Measurements from ENCODE around the gene IL21R.

The IL21R gene

GRCh38 chr16:27468941-27469531, 67.1 kb downstream of the IL21R start:
- DNase-seq: no peak

- DNase-seq: no peak
These were observed 68.8 kb downstream of the IL21R start for GRCh38 chr16:27470567-27471431.

- DNase-seq: no peak
These were observed 69.7 kb downstream of the IL21R start for GRCh38 chr16:27471661-27472060.

GRCh38 chr16:27472091-27473020, 70.4 kb downstream of the IL21R start:
- DNase-seq: no peak

- no peak for DNase-seq
These were observed 71.3 kb downstream of the IL21R start for GRCh38 chr16:27473101-27473900.

GRCh38 chr16:27474041-27474440, 72.1 kb downstream of the IL21R start:
- DNase-seq: no peak

- DNase-seq: no peak
These were observed 72.9 kb downstream of the IL21R start for GRCh38 chr16:27474921-27475320.

- no peak for DNase-seq
These were observed 73.6 kb downstream of the IL21R start for GRCh38 chr16:27475561-27475960.

- DNase-seq: no peak
These were observed 74.3 kb downstream of the IL21R start for GRCh38 chr16:27476240-27476639.

GRCh38 chr16:27480761-27481160, 78.8 kb downstream of the IL21R start:
- no peak for DNase-seq

- DNase-seq: no peak
These were observed 79.4 kb downstream of the IL21R start for GRCh38 chr16:27481282-27481934.

GRCh38 chr16:27482397-27483087, 80.6 kb downstream of the IL21R start:
- no peak for DNase-seq

- DNase-seq: no peak
These were observed 81.1 kb downstream of the IL21R start for GRCh38 chr16:27483088-27483437.

GRCh38 chr16:27483624-27484023, 81.7 kb downstream of the IL21R start:
- no peak for DNase-seq

GRCh38 chr16:27485126-27485525, 83.2 kb downstream of the IL21R start:
- no peak for DNase-seq

- DNase-seq: no peak
These were observed 83.8 kb downstream of the IL21R start for GRCh38 chr16:27485811-27486210.

GRCh38 chr16:27486344-27486743, 84.4 kb downstream of the IL21R start:
- no peak for DNase-seq

GRCh38 chr16:27486760-27487159, 84.8 kb downstream of the IL21R start:
- DNase-seq: no peak

GRCh38 chr16:27489421-27489820, 87.4 kb downstream of the IL21R start:
- no peak for DNase-seq

GRCh38 chr16:27489906-27490305, 87.9 kb downstream of the IL21R start:
- no peak for DNase-seq

GRCh38 chr16:27491894-27492587, 90.1 kb downstream of the IL21R start:
- DNase-seq: no peak
